ENCODE results near the gene IKZF3.

The IKZF3 gene

GRCh38 chr17:39848600-39848999 lies 15.5 kb downstream of the IKZF3 start:
- POLR2A ChIA-PET: no interaction called here
- H3K36me3 ChIP-seq (ENCODE audit: control insufficient read depth in 2 of 2, insufficient read depth in 1 of 2, low read length in 2 of 2): no peaks in the 10 kb centered on the region; a peak in 1 of 3 replicates
- no peaks in the 10 kb centered on the region for H3K9me3 ChIP-seq (ENCODE audit: control insufficient read depth, insufficient read depth, low read depth, low read length)
- peaks cover 25% of the 10 kb centered on the region for H3K4me1 ChIP-seq (ENCODE audit: control insufficient read depth, insufficient read depth, low read length)
- CTCF ChIA-PET: interaction anchor here (0.8 to 1.7 kb wide), 3 partner anchors 13 to 227 kb away, joined by 4 read pairs; no protein-coding TSS in a partner anchor
- H3K27ac ChIP-seq (ENCODE audit: extremely low read depth, low read depth, low read length): no peak overlapping the region
- H3K4me3 ChIP-seq (ENCODE audit: low read depth, low read length): no peak overlapping the region
- TF ChIP-seq ZNF837 (tag by site-specific recombination; IDR thresholded peaks at IDR 0.05) (no peak), ZNF548 (tag by site-specific recombination; IDR thresholded peaks at IDR 0.05) (no peak), ZBTB8A (tag by site-specific recombination; IDR thresholded peaks at IDR 0.05) (no peak), GFI1B (tag by site-specific recombination; IDR thresholded peaks at IDR 0.05) (no peak), ZNF324 (tag by site-specific recombination; IDR thresholded peaks at IDR 0.05) (no peak), ZNF623 (tag by site-specific recombination; IDR thresholded peaks at IDR 0.05) (no peak), ZNF624 (tag by site-specific recombination; IDR thresholded peaks at IDR 0.05) (no peak), ZNF24 (tag by site-specific recombination; IDR thresholded peaks at IDR 0.05) (no peak), ZNF311 (tag by site-specific recombination; IDR thresholded peaks at IDR 0.05; ENCODE audit: borderline replicate concordance) (no peak)
- TF ChIP-seq, protein P1, sequence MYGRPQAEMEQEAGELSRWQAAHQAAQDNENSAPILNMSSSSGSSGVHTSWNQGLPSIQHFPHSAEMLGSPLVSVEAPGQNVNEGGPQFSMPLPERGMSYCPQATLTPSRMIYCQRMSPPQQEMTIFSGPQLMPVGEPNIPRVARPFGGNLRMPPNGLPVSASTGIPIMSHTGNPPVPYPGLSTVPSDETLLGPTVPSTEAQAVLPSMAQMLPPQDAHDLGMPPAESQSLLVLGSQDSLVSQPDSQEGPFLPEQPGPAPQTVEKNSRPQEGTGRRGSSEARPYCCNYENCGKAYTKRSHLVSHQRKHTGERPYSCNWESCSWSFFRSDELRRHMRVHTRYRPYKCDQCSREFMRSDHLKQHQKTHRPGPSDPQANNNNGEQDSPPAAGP (tag by site-specific recombination; IDR thresholded peaks at IDR 0.05): no peak

GRCh38 chr17:39846205-39846604 lies 17.9 kb downstream of the IKZF3 start:
- Histone ChIP-seq H3K36me3 (ENCODE audit: control insufficient read depth in 2 of 2, insufficient read depth in 1 of 2, low read length in 2 of 2) (no peaks in the 10 kb centered on the region; a peak in 1 of 3 replicates), H3K27ac (ENCODE audit: extremely low read depth, low read depth, low read length) (no peak overlapping the region), H3K4me3 (ENCODE audit: low read depth, low read length) (no peak overlapping the region), H3K9me3 (ENCODE audit: control insufficient read depth, insufficient read depth, low read depth, low read length) (no peaks in the 10 kb centered on the region), H3K4me1 (ENCODE audit: control insufficient read depth, insufficient read depth, low read length) (peaks cover 25% of the 10 kb centered on the region)
- TF ChIP-seq ZNF585B (tag by site-specific recombination; IDR thresholded peaks at IDR 0.05) (no peak), ZSCAN16 (tag by site-specific recombination; IDR thresholded peaks at IDR 0.05) (no peak)
- TF ChIP-seq, protein P2, sequence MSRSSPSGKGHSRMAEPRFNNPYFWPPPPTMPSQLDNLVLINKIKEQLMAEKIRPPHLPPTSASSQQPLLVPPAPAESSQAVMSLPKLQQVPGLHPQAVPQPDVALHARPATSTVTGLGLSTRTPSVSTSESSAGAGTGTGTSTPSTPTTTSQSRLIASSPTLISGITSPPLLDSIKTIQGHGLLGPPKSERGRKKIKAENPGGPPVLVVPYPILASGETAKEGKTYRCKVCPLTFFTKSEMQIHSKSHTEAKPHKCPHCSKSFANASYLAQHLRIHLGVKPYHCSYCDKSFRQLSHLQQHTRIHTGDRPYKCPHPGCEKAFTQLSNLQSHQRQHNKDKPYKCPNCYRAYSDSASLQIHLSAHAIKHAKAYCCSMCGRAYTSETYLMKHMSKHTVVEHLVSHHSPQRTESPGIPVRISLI (tag by site-specific recombination; IDR thresholded peaks at IDR 0.05): peak; percentile 89
- ChIA-PET POLR2A (no interaction called here), CTCF (interaction anchor here (0.5 to 1.1 kb wide), 5 partner anchors 24 to 239 kb away, joined by 3 to 4 read pairs (median 3); no protein-coding TSS in a partner anchor)

- no peak overlapping the region for H3K27ac ChIP-seq (ENCODE audit: extremely low read depth, low read depth, low read length)
- CTCF ChIA-PET: interaction anchor here (0.7 to 1.1 kb wide), 2 partner anchors 27 to 240 kb away, joined by 3 to 4 read pairs; no protein-coding TSS in a partner anchor
- H3K4me1 ChIP-seq (ENCODE audit: control insufficient read depth, insufficient read depth, low read length): peaks cover 25% of the 10 kb centered on the region
- no peaks in the 10 kb centered on the region for H3K9me3 ChIP-seq (ENCODE audit: control insufficient read depth, insufficient read depth, low read depth, low read length)
- no peaks in the 10 kb centered on the region; a peak in 1 of 3 replicates for H3K36me3 ChIP-seq (ENCODE audit: control insufficient read depth in 2 of 2, insufficient read depth in 1 of 2, low read length in 2 of 2)
- no peak overlapping the region for H3K4me3 ChIP-seq (ENCODE audit: low read depth, low read length)
- POLR2A ChIA-PET: interaction anchor here (0.6 to 0.9 kb wide), 4 partner anchors 29 to 413 kb away, joined by 3 to 12 read pairs (median 4); partner anchors contain the start of gene PSMD3
- TF ChIP-seq KLF1 (tag by site-specific recombination; IDR thresholded peaks at IDR 0.05): no peak
- no peak for TF ChIP-seq ZNF354C (tag by site-specific recombination; IDR thresholded peaks at IDR 0.05; ENCODE audit: borderline replicate concordance, low read depth)
- TF ChIP-seq ZNF366 (tag by site-specific recombination; conservative IDR thresholded peaks at IDR 0.05): peak; percentile 46; the same call in 1 of the 2 replicates
- TF ChIP-seq ZNF391 (tag by site-specific recombination; IDR thresholded peaks at IDR 0.05; ENCODE audit: borderline replicate concordance, low read depth): no peak
- no peak for TF ChIP-seq ZNF777 (tag by site-specific recombination; IDR thresholded peaks at IDR 0.05; ENCODE audit: borderline replicate concordance)
- no peak for TF ChIP-seq ZNF433 (tag by site-specific recombination; IDR thresholded peaks at IDR 0.05; ENCODE audit: low read depth)
- TF ChIP-seq, protein P2 (tag by site-specific recombination; IDR thresholded peaks at IDR 0.05): peak; percentile 88; the same call in 1 of the 2 replicates
- no peak for TF ChIP-seq IKZF3 (tag by site-specific recombination; IDR thresholded peaks at IDR 0.05)
- no peak for TF ChIP-seq ZNF169 (tag by site-specific recombination; IDR thresholded peaks at IDR 0.05)
- TF ChIP-seq PRDM4 (tag by site-specific recombination; IDR thresholded peaks at IDR 0.05): peak; percentile 68
- TF ChIP-seq ZNF621 (tag by site-specific recombination; IDR thresholded peaks at IDR 0.05): no peak
- no peak for TF ChIP-seq ZNF16 (tag by site-specific recombination; IDR thresholded peaks at IDR 0.05; ENCODE audit: low read depth)
Measured at GRCh38 chr17:39845052-39845846, 18.9 kb downstream of the IKZF3 start.
